ENCODE data around the gene SEC16A.
A peak's percentile ranks its signal among the peaks of the same experiment; 100 is the strongest.

Gene SEC16A

GRCh38 chr9:136499935-136500910 is 17.4 kb upstream of the SEC16A start:
- DNase-seq: no peak

DNA sequence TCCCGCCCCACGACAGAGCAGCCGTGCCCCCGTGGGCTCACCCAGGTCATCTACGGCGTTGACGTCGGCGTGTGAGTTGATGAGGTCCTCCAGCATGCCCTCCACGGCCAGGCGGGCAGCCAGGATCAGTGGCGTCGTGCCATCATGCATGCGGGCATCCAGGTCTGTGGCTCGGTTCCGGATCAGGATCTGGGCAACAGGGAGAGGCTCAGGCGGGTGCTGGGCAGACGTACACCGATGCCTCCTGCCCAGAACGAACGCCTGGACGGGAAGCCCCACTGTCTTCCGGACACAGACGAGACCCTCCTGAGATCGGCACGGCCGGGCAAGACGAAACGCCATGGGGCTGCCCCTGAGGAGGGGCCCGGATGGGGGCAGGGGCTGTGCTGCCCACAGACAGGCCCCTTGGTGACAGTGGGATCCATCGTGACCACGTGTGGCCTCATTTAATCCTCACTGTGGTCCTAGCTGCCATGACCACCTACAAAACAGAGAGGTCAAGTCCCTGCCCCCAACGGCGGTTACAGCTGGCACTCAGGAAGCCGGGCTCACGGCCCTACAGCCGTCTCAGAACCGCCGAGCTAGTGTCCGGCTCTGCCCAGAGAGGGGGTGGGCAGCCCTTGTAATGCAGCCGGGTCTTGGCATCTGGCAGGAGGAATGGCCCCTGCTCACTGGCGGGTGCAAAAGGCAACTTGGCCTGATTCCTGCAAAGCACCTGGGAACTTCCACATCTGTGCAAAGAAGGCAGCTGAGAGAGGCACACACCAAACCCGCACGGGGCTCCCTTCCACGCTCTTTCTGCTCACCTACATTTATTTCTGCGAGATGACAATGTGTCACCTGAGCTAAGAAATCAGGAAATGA is 16.5 kb upstream of the SEC16A start:
- no peak for DNase-seq

DNA sequence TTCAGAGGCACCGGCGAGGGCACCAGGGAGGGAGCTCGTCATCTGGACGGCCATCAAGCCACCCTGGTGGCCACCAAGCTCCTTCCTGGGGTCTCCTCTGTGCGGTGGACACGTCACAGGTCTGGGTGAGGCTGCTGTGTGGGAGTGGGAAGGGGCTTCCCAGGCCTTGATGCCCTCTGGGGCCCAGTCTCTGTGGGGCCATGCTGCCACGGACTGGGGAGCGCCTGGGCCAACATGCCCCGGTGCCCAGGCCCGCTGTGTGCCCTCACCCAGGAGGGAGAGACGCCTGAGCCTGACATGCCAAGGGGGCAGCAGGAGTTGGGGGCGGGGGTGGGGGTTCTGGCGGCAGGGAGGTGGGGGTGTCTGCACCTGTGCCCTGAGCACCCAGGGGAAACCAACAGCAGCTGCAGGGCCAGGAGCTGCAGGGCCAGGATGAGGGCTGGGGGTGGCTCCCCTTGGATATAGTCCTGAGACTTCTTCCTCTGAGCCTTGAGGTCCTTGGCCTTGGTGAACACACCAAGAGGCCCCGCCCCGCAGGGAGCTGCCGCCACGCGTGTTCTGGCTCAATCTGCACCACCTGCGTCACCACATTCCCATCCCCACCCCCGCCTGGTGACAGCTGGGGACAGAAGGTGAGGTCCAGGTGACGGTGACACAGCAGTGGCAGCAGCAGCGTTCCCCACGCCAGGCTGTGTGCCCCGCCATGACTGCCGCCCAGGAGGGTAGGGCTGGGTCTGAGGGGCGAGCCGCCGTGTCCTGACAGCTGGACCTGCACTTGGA is 15.3 kb upstream of the SEC16A start:
- DNase-seq: no peak

GRCh38 chr9:136496801-136497620 is 14.2 kb upstream of the SEC16A start:
- no peak for DNase-seq

DNA sequence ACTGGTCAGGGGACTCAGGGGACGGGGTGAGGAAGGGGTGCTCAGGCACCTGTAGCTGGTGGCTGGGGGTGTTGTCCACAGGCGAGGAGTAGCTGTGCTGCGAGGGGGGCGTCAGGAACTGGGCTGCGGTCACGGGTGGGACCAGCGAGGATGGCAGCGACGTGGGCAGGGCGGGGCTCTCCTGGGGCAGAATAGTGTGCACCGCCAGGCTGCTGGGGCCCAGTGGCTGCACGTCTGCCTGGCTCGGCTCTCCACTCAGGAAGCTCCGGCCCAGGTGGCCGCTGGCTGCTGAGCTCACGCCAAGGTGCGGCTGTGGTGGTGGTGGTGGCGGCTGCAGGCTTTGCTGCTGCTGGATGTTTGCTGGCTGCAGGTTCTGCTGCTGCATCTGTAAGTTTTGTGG is 13.3 kb upstream of the SEC16A start:
- DNase-seq: no peak

GRCh38 chr9:136495238-136495800 is 12.5 kb upstream of the SEC16A start:
- no peak for DNase-seq

- no peak for DNase-seq
Measured at GRCh38 chr9:136494531-136495215, 11.8 kb upstream of the SEC16A start.

DNA sequence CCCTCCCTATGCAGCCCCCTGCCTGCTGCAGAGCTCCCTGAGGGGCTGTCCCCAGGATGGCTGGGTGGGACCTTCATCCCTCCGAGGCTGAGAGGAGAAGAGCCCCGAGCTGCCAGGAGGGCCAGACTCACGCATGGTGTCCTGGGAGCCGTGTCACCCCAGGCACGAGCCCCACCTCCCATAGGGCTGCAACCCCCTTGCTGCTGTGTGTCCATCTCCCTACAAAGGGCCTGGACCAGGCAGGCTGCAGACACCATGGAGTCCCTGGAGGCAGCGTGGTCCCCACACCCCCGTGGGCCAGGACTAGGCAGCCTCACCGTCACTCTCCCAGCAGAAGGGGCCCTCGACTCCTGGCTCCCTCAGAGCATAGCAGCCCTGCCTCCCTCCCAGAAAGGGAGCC is 11.2 kb upstream of the SEC16A start:
- DNase-seq: no peak

- DNase-seq: no peak
Measured at GRCh38 chr9:136493567-136493971, 10.7 kb upstream of the SEC16A start.

- DNase-seq: no peak
Measured at GRCh38 chr9:136492978-136493522, 10.2 kb upstream of the SEC16A start.

DNA sequence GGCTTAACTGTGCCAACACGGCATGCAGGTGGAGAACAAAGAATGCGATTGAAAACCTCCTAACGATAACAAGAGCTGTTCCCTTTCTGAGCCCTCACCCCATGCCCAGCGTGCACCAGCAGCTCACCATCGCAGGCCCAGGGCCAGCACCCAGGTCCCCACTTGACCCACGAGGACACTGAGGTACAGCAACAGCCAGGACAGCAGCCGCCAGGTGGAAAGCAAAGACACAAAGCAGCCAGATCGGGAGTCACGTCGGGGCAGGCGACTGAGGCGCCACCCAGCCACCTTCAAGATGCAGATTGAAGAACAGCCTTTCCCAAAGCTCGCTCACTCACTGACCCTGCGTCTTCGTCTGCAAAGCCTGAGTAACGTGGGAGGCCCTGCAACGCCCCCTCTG is 6.9 kb upstream of the SEC16A start:
- DNase-seq: no peak

- DNase-seq: peak; percentile 25
Measured at GRCh38 chr9:136488247-136489214, 5.7 kb upstream of the SEC16A start.

DNA sequence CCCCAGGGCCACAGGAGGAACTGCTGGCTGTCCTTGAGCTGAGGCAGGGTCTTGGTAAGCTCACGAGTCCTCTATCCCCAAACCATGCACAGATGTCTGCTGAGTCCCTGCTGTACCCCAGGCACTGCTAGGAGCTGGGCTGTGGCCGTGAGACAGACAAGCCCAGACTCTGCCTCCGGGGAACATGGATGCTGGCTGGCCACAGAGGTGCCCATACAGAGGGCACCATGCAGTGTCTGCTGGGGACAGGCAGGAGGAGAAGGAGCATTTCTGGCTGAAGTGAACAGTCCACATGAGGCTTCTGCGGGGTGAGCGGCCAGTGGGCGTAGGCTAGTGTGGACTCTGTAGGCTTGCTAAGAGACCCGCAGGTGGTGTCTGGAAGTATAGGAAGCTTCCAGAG is 4.8 kb upstream of the SEC16A start:
- DNase-seq: no peak

DNA sequence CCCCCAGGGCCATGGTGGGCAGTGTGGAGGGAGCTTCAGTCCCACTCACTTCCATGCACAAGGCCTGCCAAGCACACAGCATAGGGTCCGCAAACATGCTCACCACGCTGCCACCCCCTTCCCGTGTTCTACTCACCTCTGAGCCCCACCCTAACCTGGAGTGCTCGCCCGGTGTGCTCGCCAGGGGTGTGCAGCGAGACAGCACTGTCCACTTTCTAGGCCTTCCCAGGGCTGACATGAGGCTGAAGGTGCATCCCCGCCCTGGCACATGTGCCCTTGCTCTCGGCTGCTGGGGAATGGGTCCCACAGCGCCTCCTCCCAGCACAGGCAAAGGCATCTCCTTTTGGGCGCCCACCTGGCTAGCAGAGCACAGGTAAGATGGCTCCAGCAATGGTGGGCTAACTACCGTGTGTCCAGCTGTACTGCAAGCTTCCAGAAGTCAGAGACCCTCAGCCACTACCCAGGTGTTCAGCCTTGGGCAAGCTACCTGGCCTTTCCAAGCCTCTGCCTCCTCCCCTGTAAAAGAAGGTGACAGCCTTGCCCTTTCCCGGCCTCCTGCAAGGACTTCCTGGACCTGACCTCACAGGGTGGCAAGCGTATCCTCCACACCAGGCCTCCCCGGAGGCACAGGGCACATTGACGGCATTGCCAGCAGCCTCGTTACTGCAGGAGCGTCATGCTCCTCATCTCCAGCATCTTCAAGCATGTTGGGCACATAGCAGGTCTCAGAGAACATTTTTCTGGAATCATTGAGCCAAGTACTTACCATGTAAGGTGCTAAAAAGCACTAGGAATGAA is 4.2 kb upstream of the SEC16A start:
- DNase-seq: no peak

DNA sequence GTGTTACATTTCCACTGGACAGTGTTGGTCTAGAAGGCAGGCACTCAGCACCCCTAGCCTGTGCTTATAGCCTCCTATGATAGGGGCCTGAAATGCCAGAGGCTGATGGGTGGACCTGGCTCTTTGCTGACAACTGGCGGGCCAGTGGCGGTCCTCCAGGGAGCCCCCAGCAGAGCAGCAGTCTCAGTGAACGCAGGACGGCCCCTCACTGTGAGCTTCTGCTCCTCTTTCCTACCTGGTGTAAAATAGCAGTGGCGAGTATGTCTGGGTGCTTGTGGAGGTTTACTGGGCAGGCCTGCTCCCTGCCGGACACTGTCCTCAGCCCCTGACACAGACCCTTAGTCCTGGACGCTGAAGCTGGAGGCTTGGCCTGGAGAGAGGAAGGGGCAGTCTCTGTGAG is 3.3 kb upstream of the SEC16A start:
- DNase-seq: no peak

GRCh38 chr9:136485049-136486045 is 2.5 kb upstream of the SEC16A start:
- DNase-seq: peak; percentile 42

All from DMS79 (cell line).